HG03565 (cell line): ENCODE measurements around the gene ZNF586.
"Not testable (repeated sequence)": the region's sequence is repeated elsewhere in the genome, so short reads cannot be mapped to it uniquely, and the experiment has no call there.

Experiments
- ATAC-seq: cut with Tn5 transposase; IDR thresholded peaks from one replicate; pipeline ENCODE4 v1.9.1; 2021; ENCODE audit warnings: mild to moderate bottlenecking, moderate library complexity; ENCODE audit not compliant: unreplicated experiment

Gene ZNF586

GRCh38 chr19:57789288-57789687 lies 19.8 kb downstream of the ZNF586 start:
- ATAC-seq: no peak

DNA sequence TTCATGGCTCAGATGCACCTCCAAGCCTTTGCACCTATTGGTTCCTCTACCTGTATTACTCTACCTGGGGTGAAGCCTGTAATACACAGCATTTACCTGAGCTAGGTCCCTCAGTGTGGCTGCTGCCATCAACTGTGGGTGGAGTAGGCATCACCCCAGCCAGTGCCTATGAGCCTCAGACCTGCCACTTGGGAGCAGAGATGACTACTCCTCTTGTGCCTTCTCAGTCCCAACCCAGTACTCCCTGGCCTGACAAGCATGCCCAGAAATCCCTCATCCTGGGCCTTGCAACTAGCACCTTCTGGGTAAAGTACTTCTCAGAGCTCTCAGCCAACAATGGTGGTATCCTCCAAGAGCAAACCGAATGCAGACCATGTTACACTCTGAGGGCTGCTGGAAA lies 27.1 kb downstream of the ZNF586 start:
- not testable (repeated sequence) for ATAC-seq

DNA sequence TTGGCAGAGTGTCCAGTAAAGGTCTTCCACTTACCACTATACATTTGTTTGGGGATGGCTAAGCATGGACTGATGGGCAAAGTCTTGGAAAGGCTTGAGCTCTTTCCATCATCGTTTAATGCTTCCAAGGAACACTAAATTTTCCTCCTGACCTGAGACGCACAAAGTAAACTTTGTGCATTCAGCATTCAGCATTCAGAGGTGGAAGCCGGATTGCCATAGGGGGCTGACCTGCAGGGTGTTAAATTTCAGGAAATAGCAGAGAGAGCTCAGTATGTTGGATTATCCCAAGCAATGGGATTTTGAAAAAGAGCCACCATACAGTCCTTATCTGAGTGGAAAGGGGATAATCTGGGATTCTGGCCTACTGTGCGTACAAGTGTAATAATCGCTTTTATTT lies 31.2 kb downstream of the ZNF586 start:
- ATAC-seq: no peak

GRCh38 chr19:57802269-57802668 lies 32.8 kb downstream of the ZNF586 start:
- ATAC-seq: no peak

DNA sequence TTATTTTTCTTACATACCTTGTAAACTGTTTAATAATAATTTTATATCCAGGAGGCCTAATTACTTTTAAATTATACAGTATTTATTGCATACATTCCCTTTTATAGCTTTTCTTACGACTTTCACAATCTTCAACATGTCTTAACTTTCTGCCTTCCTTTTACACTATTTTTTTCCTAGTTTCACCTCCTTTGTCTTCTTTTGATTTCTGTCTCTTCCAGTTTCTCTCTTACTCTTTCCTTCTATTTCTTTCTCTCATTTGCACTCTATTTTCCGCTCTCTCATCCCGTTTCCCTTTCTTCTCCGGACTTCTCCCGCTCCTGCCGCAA lies 33.8 kb downstream of the ZNF586 start:
- ATAC-seq: no peak

DNA sequence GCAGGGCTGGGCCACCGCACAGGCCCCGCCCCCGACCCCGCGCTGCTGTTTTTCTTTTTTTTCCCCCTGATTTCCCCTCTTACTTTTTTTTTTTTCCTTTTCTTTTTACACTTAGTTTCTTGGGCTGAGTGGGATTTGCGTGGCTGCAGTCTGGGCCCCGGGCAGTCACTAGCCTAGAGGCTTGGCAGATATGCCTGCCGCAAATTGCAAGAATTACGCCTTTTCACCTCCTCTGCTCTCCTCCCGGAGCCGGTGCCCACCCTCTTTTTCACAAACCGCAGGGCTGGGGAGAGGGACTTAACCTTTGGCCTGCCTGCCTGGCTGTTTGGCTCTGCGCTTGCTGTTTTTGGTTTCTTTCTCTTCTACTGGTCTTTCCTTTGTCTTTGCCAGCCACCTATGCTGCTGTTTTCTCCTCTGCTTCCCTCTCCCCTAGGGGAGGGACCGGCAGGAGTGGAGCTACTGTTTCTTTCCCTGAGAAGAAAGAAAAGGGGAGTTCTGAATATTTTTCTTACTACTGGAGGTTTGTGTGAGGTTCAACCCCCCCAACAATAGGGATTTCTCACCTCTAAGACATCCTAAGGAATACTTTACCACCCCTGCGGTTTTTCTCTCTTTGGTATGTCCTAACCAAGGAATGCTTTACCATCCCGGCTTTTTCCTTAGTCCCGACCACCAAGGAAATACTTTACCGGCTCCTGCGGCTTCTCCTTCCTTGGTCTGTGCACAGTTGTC lies 34.3 kb downstream of the ZNF586 start:
- no peak for ATAC-seq

- no peak for ATAC-seq
Measured at GRCh38 chr19:57807541-57807940, 38.1 kb downstream of the ZNF586 start.

GRCh38 chr19:57810410-57811295 lies 41.2 kb downstream of the ZNF586 start:
- ATAC-seq: not testable (repeated sequence)

- ATAC-seq: peak; percentile 55
Measured at GRCh38 chr19:57812226-57812625, 42.8 kb downstream of the ZNF586 start.

DNA sequence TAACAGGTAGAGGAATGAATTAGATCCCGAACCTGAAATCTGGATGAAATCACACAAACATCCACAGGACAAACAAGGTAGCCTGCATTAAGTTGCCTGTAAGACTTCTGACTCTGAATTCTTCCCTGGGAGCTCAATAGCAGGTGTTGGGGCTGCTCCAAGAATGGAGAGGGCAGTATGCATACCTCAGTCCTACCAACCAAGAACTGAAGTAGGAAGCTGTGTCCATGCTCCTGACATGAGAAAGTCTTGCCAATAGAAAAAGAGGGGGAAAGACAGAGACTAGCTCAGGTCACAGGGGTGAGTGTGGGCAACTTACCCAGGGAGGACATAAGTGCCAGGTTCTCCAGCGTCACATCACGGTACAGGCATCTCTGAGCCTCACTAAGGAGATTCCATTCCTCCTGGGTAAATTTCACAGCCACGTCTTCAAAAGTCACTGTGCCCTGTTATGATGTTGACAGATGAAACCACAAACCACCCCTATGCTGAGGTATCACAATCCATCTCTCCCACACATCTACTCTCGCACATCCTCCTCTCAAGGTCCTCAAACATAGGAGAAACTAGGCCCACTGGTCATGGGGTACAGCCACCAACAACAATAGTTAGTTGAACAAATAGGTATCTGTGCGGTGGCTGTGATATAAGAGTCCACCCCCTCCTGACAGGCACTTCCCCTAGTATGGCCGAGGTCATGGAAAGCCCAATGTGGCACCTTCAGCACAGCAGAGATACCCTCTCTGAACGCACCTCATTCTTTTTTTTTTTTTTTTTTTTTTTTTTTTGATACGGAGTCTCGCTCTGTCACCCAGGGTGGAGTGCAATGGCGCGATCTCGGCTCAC lies 43.7 kb downstream of the ZNF586 start:
- ATAC-seq: not testable (repeated sequence)

DNA sequence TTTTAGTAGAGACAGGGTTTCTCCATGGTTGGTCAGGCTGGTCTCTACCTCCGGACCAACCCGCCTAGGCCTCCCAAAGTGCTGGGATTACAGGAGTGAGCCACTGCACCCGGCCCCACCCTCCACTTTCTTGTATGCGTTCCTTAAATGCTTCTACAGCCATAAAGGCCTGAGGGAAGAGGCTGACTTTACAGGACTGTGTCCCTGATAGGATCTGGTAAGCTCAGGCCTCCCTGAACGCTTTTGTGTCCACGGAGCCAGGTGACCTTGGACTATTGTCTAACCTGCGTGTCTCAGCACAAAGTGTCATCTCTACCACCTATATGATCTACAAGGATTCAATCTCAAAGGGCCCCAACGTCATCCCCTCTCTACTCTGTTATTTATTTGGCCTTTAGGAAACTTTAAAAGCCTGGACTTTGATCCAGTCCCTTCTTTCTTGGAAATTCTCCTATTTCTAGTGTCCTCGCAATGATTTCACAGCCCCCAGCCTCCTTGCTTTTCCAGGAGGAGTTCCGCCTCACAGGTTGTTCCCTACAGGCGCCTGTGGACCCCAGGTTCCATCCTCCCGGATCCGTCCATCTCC lies 44.5 kb downstream of the ZNF586 start:
- no peak for ATAC-seq

- ATAC-seq: peak; percentile 52
Measured at GRCh38 chr19:57814505-57815246, 45.2 kb downstream of the ZNF586 start, which contains the start of gene ZNF552. ZNF552 (minus strand) TSS chr19:57814913; CDS start chr19:57814743, 170 bp downstream.

DNA sequence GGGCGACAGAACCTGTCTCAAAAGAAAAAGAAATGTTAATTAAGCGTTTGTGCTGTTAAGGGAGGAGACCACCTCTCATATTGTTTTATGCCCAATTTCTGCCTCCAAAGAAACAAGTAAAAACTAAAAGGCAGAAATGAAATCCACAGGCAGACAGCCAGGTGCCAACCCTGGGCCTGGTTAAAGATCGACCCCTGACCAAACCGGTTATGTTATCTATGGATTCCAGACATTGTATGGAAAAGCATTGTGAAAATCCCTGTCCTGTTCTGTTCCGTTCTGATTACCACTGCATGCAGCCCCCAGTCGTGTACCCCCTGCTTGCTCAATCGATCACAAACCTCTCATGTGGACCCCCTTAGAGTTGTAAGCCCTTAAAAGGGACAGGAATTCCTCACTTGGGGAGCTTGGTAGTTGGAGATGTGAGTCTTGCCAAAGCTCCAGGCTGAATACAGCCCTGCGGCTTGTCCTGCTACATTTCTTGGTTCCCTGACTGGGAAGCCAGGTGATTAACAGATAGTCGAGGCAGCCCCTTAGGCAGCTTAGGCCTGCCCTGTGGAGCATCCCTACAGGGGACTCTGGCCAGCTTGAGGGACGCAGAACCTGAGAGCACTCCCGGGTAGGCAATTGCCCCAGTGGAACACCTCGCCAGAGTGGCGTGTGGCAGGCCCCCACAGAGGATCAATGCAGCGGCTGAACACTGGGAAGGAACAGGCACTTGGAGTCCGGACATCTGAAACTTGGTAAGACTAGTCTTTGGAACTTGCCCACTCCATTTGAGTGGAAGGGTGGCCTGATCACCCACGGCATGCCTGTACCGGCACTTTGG lies 46.0 kb downstream of the ZNF586 start:
- ATAC-seq: no peak

DNA sequence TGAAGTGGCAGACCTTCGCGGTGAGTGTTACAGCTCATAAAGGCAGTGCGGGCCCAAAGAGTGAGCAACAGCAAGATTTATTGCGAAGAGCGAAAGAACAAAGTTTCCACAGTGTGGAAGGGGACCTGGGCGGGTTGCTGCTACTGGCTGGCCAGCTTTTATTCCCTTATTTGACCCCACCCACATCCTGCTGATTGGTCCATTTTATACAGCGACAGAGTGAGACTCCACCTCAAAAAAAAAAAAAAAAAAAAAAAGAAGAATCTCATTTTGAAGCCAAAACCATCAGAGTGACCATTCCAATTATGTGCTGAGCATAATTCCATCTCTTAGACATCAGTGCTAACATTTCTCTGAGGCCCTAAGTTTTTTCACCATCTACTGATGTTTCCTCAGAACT lies 47.2 kb downstream of the ZNF586 start:
- ATAC-seq: no peak

GRCh38 chr19:57817976-57818375 lies 48.5 kb downstream of the ZNF586 start:
- no peak for ATAC-seq

DNA sequence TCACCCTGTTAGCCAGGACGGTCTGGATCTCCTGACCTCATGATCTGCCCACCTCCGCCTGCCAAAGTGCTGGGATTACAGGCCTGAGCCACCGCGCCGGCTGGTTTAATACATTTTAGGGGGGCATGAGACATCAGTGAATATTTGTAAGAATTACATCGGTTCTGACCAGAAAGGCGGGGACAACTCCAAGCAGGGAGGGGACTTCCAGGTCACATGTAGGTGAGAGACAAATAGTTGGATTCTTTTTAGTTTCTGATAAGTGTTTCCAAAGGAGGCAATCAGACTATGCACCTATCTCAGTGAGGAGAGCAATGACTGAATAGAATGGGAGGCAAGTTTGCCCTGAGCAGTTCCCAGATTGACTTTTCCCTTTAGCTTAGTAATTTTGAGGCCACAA lies 48.9 kb downstream of the ZNF586 start:
- ATAC-seq: no peak

DNA sequence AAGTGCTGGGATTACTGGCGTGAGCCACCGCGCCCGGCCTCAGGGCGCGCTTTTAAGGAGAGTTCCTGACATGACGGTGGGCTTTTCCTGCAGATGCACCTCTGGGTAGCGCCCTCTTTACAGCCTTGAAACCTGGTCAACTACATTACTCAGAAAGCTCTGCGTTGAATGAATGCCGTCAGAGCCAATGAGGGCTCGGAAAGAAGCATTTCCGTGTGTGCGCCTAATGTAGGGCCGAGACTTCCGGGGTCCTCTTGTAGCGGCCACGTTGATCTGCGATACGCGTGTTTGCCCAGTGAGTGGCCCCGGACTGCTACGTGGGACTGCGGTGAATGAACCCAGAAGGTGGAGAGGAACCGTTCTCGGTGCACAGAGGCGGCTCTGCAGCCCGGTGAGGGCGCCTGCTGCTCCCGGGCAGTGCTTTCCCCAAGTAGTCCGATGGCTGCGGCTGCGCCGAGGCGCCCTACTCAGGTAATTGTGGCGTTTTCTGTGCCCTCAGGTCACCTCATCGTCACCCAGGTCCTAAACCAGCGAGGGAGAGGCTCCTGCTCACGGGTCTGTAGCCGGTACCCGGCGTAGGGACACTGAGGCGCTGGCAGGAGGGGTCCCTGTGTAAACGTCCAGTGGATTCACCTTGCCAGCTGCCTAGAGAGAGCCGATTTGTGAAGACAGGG lies 50.1 kb downstream of the ZNF586 start:
- ATAC-seq: peak; percentile 75

- ATAC-seq: no peak
Measured at GRCh38 chr19:57820599-57820998, 51.1 kb downstream of the ZNF586 start.

DNA sequence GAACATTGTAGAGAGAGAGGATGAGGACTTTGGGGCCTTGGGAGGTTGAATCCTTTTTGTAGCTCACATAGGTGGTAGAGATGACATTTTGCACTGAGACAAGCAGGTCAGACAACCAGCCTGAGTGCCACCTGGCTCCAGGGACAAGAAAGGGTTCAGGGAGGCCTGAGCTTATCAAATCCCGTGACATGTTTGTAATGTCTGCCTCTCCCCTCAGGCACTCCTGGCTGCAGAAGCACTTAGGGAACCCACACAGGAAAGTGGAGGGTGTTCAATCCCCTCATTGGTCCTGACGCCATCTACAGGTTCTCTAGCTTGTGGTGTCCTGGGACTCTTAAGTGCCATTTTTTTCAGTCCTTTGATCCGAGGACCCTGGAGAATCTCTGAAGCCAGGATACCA lies 51.6 kb downstream of the ZNF586 start:
- ATAC-seq: not testable (repeated sequence)
